ENCODE results near the gene ATG4D.

Gene ATG4D

DNA sequence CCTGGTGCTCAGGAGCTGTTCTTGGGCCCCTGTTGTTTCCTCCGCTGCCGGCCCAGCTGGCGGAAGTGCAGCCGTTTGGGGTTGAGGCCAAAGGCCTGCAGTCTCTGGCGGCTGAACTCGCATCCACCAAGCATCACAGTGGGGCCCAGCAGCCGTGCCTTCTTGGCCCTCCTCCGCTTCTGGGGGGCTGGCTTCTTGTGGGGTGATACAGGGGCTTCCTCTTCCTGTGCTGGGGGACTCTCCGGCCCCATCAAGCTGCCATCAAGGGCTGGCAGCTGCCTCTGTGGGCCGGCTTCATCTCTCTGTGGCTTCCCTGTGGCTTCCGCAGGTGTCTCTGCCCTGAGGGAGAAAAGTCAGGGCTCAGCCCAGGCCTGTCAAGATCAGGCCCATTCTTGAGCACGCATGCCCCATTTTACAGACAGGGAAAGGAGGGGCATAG is 10.3 kb downstream of the ATG4D start:
- Histone ChIP-seq H3K4me2 (ENCODE audit: low read length) (peak overlapping the region; percentile 29), H3K27ac (ENCODE audit: low read depth, low read length) (peak overlapping the region; percentile 60), H3K79me2 (ENCODE audit: control insufficient read depth, low read length) (no peaks in the 10 kb centered on the region), H3K36me3 (ENCODE audit: control insufficient read depth, low read length) (peaks cover 80% of the 10 kb centered on the region), H4K20me1 (ENCODE audit: control insufficient read depth, insufficient read depth, low read depth, low read length) (no peaks in the 10 kb centered on the region), H3K4me3 (ENCODE audit: low read length) (no peak overlapping the region), H3K4me1 (ENCODE audit: control insufficient read depth, low read length) (peaks cover 41% of the 10 kb centered on the region), H3K27me3 (ENCODE audit: control insufficient read depth, low read length) (no peaks in the 10 kb centered on the region), H3K9me2 (replicated peaks; ENCODE audit: control insufficient read depth, low read length) (no peaks in the 10 kb centered on the region), H3F3A (ENCODE audit: control insufficient read depth, insufficient read depth) (peaks cover 22% of the 10 kb centered on the region), H3K9me3 (ENCODE audit: control insufficient read depth, insufficient read depth, low read length) (no peaks in the 10 kb centered on the region)
- TF ChIP-seq, protein P1, sequence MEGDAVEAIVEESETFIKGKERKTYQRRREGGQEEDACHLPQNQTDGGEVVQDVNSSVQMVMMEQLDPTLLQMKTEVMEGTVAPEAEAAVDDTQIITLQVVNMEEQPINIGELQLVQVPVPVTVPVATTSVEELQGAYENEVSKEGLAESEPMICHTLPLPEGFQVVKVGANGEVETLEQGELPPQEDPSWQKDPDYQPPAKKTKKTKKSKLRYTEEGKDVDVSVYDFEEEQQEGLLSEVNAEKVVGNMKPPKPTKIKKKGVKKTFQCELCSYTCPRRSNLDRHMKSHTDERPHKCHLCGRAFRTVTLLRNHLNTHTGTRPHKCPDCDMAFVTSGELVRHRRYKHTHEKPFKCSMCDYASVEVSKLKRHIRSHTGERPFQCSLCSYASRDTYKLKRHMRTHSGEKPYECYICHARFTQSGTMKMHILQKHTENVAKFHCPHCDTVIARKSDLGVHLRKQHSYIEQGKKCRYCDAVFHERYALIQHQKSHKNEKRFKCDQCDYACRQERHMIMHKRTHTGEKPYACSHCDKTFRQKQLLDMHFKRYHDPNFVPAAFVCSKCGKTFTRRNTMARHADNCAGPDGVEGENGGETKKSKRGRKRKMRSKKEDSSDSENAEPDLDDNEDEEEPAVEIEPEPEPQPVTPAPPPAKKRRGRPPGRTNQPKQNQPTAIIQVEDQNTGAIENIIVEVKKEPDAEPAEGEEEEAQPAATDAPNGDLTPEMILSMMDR (IDR thresholded peaks at IDR 0.05; ENCODE audit: low read depth, low read length, poor library complexity, severe bottlenecking): no peak
- no peak for TF ChIP-seq EZH2phosphoT487 (IDR thresholded peaks at IDR 0.05; ENCODE audit: borderline replicate concordance, low read length)

DNA sequence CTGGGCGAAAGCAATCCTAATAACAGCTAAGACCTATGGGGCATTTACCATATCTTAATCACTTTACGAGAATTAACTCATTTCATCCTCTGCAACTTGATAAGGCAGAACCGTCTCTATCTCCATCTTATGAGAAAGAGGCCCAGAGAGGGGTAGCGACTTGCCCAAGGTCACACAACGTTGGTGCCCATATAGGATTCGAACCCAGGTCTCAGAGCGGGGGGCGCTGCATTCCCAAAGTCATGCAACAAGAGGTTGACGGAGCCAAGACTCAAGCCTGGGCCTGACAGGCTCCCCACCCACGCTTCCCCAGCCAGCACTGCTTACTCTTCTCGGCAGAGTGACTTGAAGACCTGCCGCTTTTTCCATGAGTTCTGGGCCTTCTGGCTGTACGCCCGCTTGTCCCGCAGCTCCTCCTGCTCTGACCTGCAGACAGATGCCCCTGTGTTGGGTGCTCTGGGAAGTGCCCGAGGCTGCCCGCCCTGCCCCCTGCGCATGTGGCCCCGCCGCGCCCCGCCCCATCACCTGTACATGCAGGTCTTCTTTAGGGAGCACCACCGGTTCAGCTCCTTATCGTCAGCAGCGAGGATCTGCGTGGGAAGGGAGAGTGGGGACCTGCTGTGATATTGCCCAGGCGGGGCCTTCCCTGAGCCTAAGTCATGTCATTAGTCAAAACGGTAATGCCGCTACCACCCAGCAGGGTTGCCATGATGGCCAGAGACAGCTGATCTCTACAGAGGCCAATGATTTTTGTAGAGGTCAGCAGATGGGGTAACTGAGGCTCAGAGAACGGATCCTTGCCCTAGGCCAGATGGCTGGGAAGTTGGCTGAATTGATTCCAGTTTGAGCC is 11.3 kb downstream of the ATG4D start:
- H3K79me2 ChIP-seq (ENCODE audit: control insufficient read depth, low read length): no peaks in the 10 kb centered on the region
- H3K4me3 ChIP-seq (ENCODE audit: low read length): no peak overlapping the region
- no peaks in the 10 kb centered on the region for H3K9me3 ChIP-seq (ENCODE audit: control insufficient read depth, insufficient read depth, low read length)
- H3F3A ChIP-seq (ENCODE audit: control insufficient read depth, insufficient read depth): peaks cover 22% of the 10 kb centered on the region
- H3K4me2 ChIP-seq (ENCODE audit: low read length): peak overlapping the region; percentile 29
- peak overlapping the region; percentile 60 for H3K27ac ChIP-seq (ENCODE audit: low read depth, low read length)
- H3K27me3 ChIP-seq (ENCODE audit: control insufficient read depth, low read length): no peaks in the 10 kb centered on the region
- H3K36me3 ChIP-seq (ENCODE audit: control insufficient read depth, low read length): peaks cover 83% of the 10 kb centered on the region
- H3K9me2 ChIP-seq (replicated peaks; ENCODE audit: control insufficient read depth, low read length): no peaks in the 10 kb centered on the region
- no peaks in the 10 kb centered on the region for H4K20me1 ChIP-seq (ENCODE audit: control insufficient read depth, insufficient read depth, low read depth, low read length)
- no peak for TF ChIP-seq EZH2phosphoT487 (IDR thresholded peaks at IDR 0.05; ENCODE audit: borderline replicate concordance, low read length)
- TF ChIP-seq, protein P1 (IDR thresholded peaks at IDR 0.05; ENCODE audit: low read depth, low read length, poor library complexity, severe bottlenecking): no peak
- peaks cover 41% of the 10 kb centered on the region for H3K4me1 ChIP-seq (ENCODE audit: control insufficient read depth, low read length)

DNA sequence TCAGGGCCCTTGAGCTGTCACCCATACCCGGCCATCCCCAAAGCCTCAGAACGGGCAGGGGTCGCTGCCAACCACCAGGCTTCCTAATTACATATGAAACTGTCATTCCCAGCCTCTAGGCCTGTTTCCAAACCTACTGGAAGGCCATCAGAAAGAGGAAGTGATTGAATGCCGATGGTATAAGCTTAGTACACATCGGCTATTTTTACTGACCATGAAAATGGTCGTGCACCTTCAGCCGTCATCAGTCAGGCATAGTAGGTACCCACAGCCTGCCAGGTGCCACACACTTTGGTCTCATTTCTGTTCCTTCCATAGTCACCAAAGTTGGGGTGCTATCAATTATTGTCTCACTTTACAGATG is 11.9 kb downstream of the ATG4D start:
- Histone ChIP-seq H4K20me1 (ENCODE audit: control insufficient read depth, insufficient read depth, low read depth, low read length) (no peaks in the 10 kb centered on the region), H3K4me2 (ENCODE audit: low read length) (no peak overlapping the region), H3K36me3 (ENCODE audit: control insufficient read depth, low read length) (peaks cover 83% of the 10 kb centered on the region), H3K27me3 (ENCODE audit: control insufficient read depth, low read length) (no peaks in the 10 kb centered on the region), H3K4me3 (ENCODE audit: low read length) (no peak overlapping the region), H3K4me1 (ENCODE audit: control insufficient read depth, low read length) (peaks cover 41% of the 10 kb centered on the region), H3K27ac (ENCODE audit: low read depth, low read length) (0 out of 2 replicates have a peak overlapping the region, but pooled peaks have one; percentile 60), H3K9me2 (replicated peaks; ENCODE audit: control insufficient read depth, low read length) (no peaks in the 10 kb centered on the region), H3K79me2 (ENCODE audit: control insufficient read depth, low read length) (no peaks in the 10 kb centered on the region), H3F3A (ENCODE audit: control insufficient read depth, insufficient read depth) (peaks cover 22% of the 10 kb centered on the region), H3K9me3 (ENCODE audit: control insufficient read depth, insufficient read depth, low read length) (no peaks in the 10 kb centered on the region)
- TF ChIP-seq EZH2phosphoT487 (IDR thresholded peaks at IDR 0.05; ENCODE audit: borderline replicate concordance, low read length): no peak
- TF ChIP-seq, protein P1 (IDR thresholded peaks at IDR 0.05; ENCODE audit: low read depth, low read length, poor library complexity, severe bottlenecking): no peak

All from DOHH2 (cell line).